ENCODE results near the gene RIIAD1.
"Not testable (repeated sequence)": the region's sequence is repeated elsewhere in the genome, so short reads cannot be mapped to it uniquely, and the experiment has no call there.

The RIIAD1 gene

GRCh38 chr1:151711044-151711800, 10.1 kb upstream of the RIIAD1 start:
- no peak for DNase-seq

- no peak for DNase-seq
These were observed 9.4 kb upstream of the RIIAD1 start for GRCh38 chr1:151711951-151712350.

GRCh38 chr1:151713044-151713443, 8.3 kb upstream of the RIIAD1 start:
- no peak for DNase-seq

- no peak for DNase-seq
These were observed 7.4 kb upstream of the RIIAD1 start for GRCh38 chr1:151713874-151714273.

- DNase-seq: no peak
These were observed 6.2 kb upstream of the RIIAD1 start for GRCh38 chr1:151714820-151715725.

GRCh38 chr1:151715726-151716404, 5.5 kb upstream of the RIIAD1 start:
- no peak for DNase-seq

GRCh38 chr1:151716405-151716762, 4.9 kb upstream of the RIIAD1 start:
- DNase-seq: no peak

GRCh38 chr1:151716771-151717631, 4.3 kb upstream of the RIIAD1 start, which contains the start of gene CELF3:
TSS of gene CELF3 (minus strand) at chr1:151716803. CDS start at chr1:151716020, 783 bp downstream.
- no peak for DNase-seq

GRCh38 chr1:151718011-151718431, 3.3 kb upstream of the RIIAD1 start:
- no peak for DNase-seq

GRCh38 chr1:151718666-151719065, 2.7 kb upstream of the RIIAD1 start:
- no peak for DNase-seq

- no peak for DNase-seq
These were observed 1.2 kb upstream of the RIIAD1 start for GRCh38 chr1:151720125-151720524.

- no peak for DNase-seq
These were observed 768 bp upstream of the RIIAD1 start for GRCh38 chr1:151720554-151720953.

- no peak for DNase-seq
These were observed 627 bp downstream of the RIIAD1 start for GRCh38 chr1:151721788-151722510.

GRCh38 chr1:151723726-151724370, 2.5 kb downstream of the RIIAD1 start:
- DNase-seq: no peak

- no peak for DNase-seq
These were observed 7.1 kb downstream of the RIIAD1 start for GRCh38 chr1:151728151-151729054.

- DNase-seq: no peak
These were observed 8.0 kb downstream of the RIIAD1 start for GRCh38 chr1:151729157-151729965.

GRCh38 chr1:151729966-151730291, 8.6 kb downstream of the RIIAD1 start:
- no peak for DNase-seq

- no peak for DNase-seq
These were observed 11.8 kb downstream of the RIIAD1 start for GRCh38 chr1:151733126-151733525.

- DNase-seq: not testable (repeated sequence)
These were observed 12.7 kb downstream of the RIIAD1 start for GRCh38 chr1:151733995-151734394.
